Heart left ventricle (tissue), 16 donors: ENCODE data around the gene ZNF274. TPM values are rescaled to one million over a fixed set of nuclear protein-coding genes. Genes with fewer than 3 reads are reported as not detected.

Experiments used
- ATAC-seq, 4 donors: fragments of 200-7000 bp; cut with Tn5 transposase; one replicate each; pipeline ENCODE4 v1.9.1; 2020 to 2022; ENCODE audit warnings: moderate library complexity in 4 of 4, mild to moderate bottlenecking in 3 of 4, moderate number of reproducible peaks in 1 of 4
- DNase-seq, 5 donors: peaks; one replicate each; pipeline ENCODE4 v3.0.0-alpha.2; 2020
- H3K27ac ChIP-seq, 12 donors: fragments of 200-600 bp; sonication (generic) in 4 of 12; one replicate each; pipeline versions ENCODE4 v1.5.0 to v1.8.0; 2016 to 2022; ENCODE audit warnings: mild to moderate bottlenecking in 2 of 12
- H3K27me3 ChIP-seq, 9 donors: fragments of 200-600 bp; sonication (generic) in 2 of 9; one replicate each; pipeline versions ENCODE4 v1.5.1 to v1.8.0; 2016 to 2022; ENCODE audit warnings: mild to moderate bottlenecking in 3 of 9
- H3K36me3 ChIP-seq, 9 donors: fragments of 200-600 bp; sonication (generic) in 2 of 9; one replicate each; pipeline versions ENCODE4 v1.5.0 to v1.8.0; 2018 to 2022; ENCODE audit warnings: mild to moderate bottlenecking in 2 of 9
- H3K4me1 ChIP-seq, 12 donors: fragments of 200-600 bp; sonication (generic) in 4 of 12; one replicate each; pipeline versions ENCODE4 v1.5.0 to v1.8.0; 2016 to 2022; ENCODE audit warnings: mild to moderate bottlenecking in 3 of 12
- H3K4me3 ChIP-seq, 12 donors: fragments of 200-600 bp; sonication (generic) in 4 of 12; one replicate each; pipeline versions ENCODE4 v1.5.0 to v1.8.0; 2017 to 2022; ENCODE audit warnings: mild to moderate bottlenecking in 9 of 12, moderate library complexity in 4 of 12
- H3K9me3 ChIP-seq, 12 donors: fragments of 200-600 bp; sonication (generic) in 4 of 12; one replicate each; pipeline versions ENCODE4 v1.5.0 to v1.8.0; 2016 to 2022; ENCODE audit warnings: mild to moderate bottlenecking in 1 of 12
- CTCF ChIP-seq, 12 donors: fragments of 200-600 bp; sonication (generic) in 4 of 12; IDR thresholded peaks; one replicate each; pipeline versions ENCODE4 v1.5.0 to v1.8.0; 2018 to 2022; ENCODE audit warnings: antibody characterized with exemption in 12 of 12, mild to moderate bottlenecking in 5 of 12
- POLR2A ChIP-seq, 2 donors: fragments of 450-650 bp; IDR thresholded peaks; one replicate each; pipeline ENCODE4 v1.6.1; 2017; ENCODE audit warnings: antibody characterized with exemption in 2 of 2, mild to moderate bottlenecking in 2 of 2, moderate library complexity in 2 of 2
- WGBS, 4 donors: extraction: QIAGEN DNeasy Blood & Tissue Kit in 2 of 4; methylation state at CpG; one replicate each; pipeline versions ENCODE4 v1.1.5 to v1.1.7; 2013 to 2018; 5-methylcytosine and 5-hydroxymethylcytosine counted together
- intact Hi-C, 10 donors: fragments of 100-400 bp; cut with DNase I; formaldehyde crosslinking; loops; one replicate each; pipeline versions ENCODE4 v1.11.1 to v1.14.2; 2022
- polyA plus RNA-seq, 2 donors: library from polyadenylated mRNA; stranded (reverse); fragments of 200-250 nt; gene quantifications; one replicate each; pipeline ENCODE4 v1.2.3, GENCODE V29; 2013
- total RNA-seq, 9 donors: library from RNA; depleted of rRNA in 2 of 9; stranded (reverse); fragments of >200 nt in 2 of 9; fragmentation: NEBNext Ultra II Directional in 3 of 9; extraction: Animal tissue kit (Norgen Biotek cat#: 25700) in 3 of 9; gene quantifications; one replicate each; pipeline versions ENCODE4 v1.1.0 to v1.2.4, GENCODE V29; 2016 to 2023
- donor health status: ischemic (EF 13 %, LVEDD 7.1; RV severe dilation, severe dysfunction).
- donor health status: healthy with polysubstance abuse.
- donor health status: DM: no; HTN: yes; CAD: no.
- donor health status: DM: no; HTN: no; CAD: no.
- donor health status: ischemic (EF 25% LVEDD 6.9; RV normal size, moderate dysfunction).
- donor health status: ischemic (EF 25% LVEDD 5.7; RV mildly dilated, moderate dysfunction).
- donor health status: healthy.
- donor health status: DM: yes; HTN: yes; CAD: no.
- donor health status: ischemic (EF 35%, LVEDD 5.7; RV mildly dilated, moderate dysfunction).
- donor health status: nonischemic (EF 11% LVEDD 7.7; RV severe dilation, severe dysfunction).
- donor health status: DM: yes; HTN: yes; CAD: no.
- donor health status: PGD.
- donor health status: ischemic (EF 29% LVEDD 5.4; RV normal size, mild dysfunction).
- donor health status: nonischemic (EF 23%, LVEDD 6.1; RV moderate dilation, normal function).

Gene ZNF274
- total and polyA plus RNA-seq, 11 donors: 8.1 to 37.9 (median 21.8) TPM

GRCh38 chr19:58218899-58219298 lies 36.0 kb downstream of the ZNF274 start:
- 44 to 49% (median 46%) methylated on average over 9 of the region's 9 CpGs for WGBS, 4 donors
- no peaks in the 10 kb centered on the region for H3K4me1 ChIP-seq
- TF ChIP-seq CTCF (IDR thresholded peaks at IDR 0.05) (peak in 6 of 12 donors; percentile 16 to 20 (median 17)), POLR2A (IDR thresholded peaks at IDR 0.05) (no peak)
- ATAC-seq (no peak), DNase-seq (no peak)
- H3K27ac ChIP-seq: no peak overlapping the region
- H3K4me3 ChIP-seq: no peak overlapping the region
- H3K36me3 ChIP-seq: peaks cover 0 to 7% (median under 1%) of the 10 kb centered on the region in 9 donors
- intact Hi-C loops: loop anchor here in 2 of 10 donors (5.0 kb wide), 2 partner anchors 33 to 293 kb away; partner anchors contain the start of gene SLC27A5 (in 1 of the 2)
- peaks cover 4 to 95% (median 61%) of the 10 kb centered on the region in 12 donors for H3K9me3 ChIP-seq
- no peaks in the 10 kb centered on the region for H3K27me3 ChIP-seq

GRCh38 chr19:58227964-58228584 lies 45.2 kb downstream of the ZNF274 start:
- Histone ChIP-seq H3K9me3 (peaks cover 0 to 70% (median 11%) of the 10 kb centered on the region in 12 donors), H3K4me3 (peak overlapping the region; percentile 75 to 97 (median 86)), H3K4me1 (peaks cover 0 to 21% (median 15%) of the 10 kb centered on the region in 12 donors), H3K36me3 (peaks cover 0 to 37% (median 30%) of the 10 kb centered on the region in 9 donors), H3K27ac (peak overlapping the region; percentile 73 to 95 (median 88)), H3K27me3 (no peaks in the 10 kb centered on the region)
- intact Hi-C loops: loop anchor here in 6 of 10 donors (2.0 to 5.0 kb wide), 3 partner anchors 51 to 79 kb away; partner anchors contain the start of genes ERVK3-1 (in 4 of the 6) and ZNF8 (in 2 of the 6)
- no peak for DNase-seq
- peak in 3 of 4 donors; percentile 4 to 32 (median 18) for ATAC-seq
- TF ChIP-seq CTCF (IDR thresholded peaks at IDR 0.05): no peak
- no peak for TF ChIP-seq POLR2A (IDR thresholded peaks at IDR 0.05)
- 3 to 6% (median 5%) methylated on average over 22 to 23 of the region's 23 CpGs for WGBS, 4 donors

- Histone ChIP-seq H3K27me3 (no peaks in the 10 kb centered on the region), H3K27ac (peak within 1 kb of the TSS; percentile 73 to 95 (median 88)), H3K4me1 (peaks cover 0 to 21% (median 15%) of the 10 kb centered on the region in 12 donors), H3K4me3 (peak within 1 kb of the TSS; percentile 75 to 97 (median 86)), H3K36me3 (peaks cover 0 to 43% (median 35%) of the 10 kb centered on the region in 9 donors), H3K9me3 (peaks cover 0 to 70% (median 15%) of the 10 kb centered on the region in 12 donors)
- ATAC-seq (peak; percentile 91 to 99 (median 98)), DNase-seq (peak; percentile 80 to 89 (median 83))
- intact Hi-C loops: loop anchor here in 6 of 10 donors (2.0 to 5.0 kb wide), 3 partner anchors 50 to 79 kb away; partner anchors contain the start of genes ERVK3-1 (in 4 of the 6) and ZNF8 (in 2 of the 6)
- 0 to 1% (median 0%) methylated on average over 15 to 62 of the region's 62 CpGs for WGBS, 4 donors
- TF ChIP-seq POLR2A (IDR thresholded peaks at IDR 0.05) (peak in 1 of 2 donors; percentile 19), CTCF (IDR thresholded peaks at IDR 0.05) (peak in 4 of 12 donors; percentile 6 to 34 (median 13))
Observed at GRCh38 chr19:58228585-58229254, 45.9 kb downstream of the ZNF274 start, which contains the start of gene ZNF544. ZNF544 (plus strand) TSS chr19:58228914; CDS start chr19:58244024, 15,110 bp downstream.
